ENCODE data around the gene COQ2.

GRCh38 chr4:83323136-83323535, 38.5 kb upstream of the COQ2 start:
- no peak for TF ChIP-seq POLR2AphosphoS5 (IDR thresholded peaks at IDR 0.05)
- TF ChIP-seq EP300 (IDR thresholded peaks at IDR 0.05): no peak
- TF ChIP-seq CTCF (IDR thresholded peaks at IDR 0.05): no peak
- no peak for TF ChIP-seq POLR2A (IDR thresholded peaks at IDR 0.05)

All from sigmoid colon (tissue), 4 donors.